IMR-90 (cell line): ENCODE measurements around the gene ARHGEF16. TPM values are rescaled to one million over a fixed set of nuclear protein-coding genes. Genes with fewer than 3 reads are reported as not detected.

Experiments used
- ATAC-seq: fragments of 200-7000 bp; cut with Tn5 transposase; 2 replicates; pipeline ENCODE4 v1.9.1; 2020; ENCODE audit warnings: low read depth, mild to moderate bottlenecking, moderate library complexity
- BruUV-seq: library from RNA; stranded (reverse); fragments of 400-500 nt; replicated peaks from 2 replicates; lab custom pipeline; 2021; lab: Mats Ljungman, UMichigan
- CTCF ChIA-PET: fragments of 300-600 bp; formaldehyde crosslinking; extraction: SDS; loops from one replicate; lab custom pipeline; 2021; ENCODE audit warnings: antibody characterized with exemption; lab: Yijun Ruan, JAX
- POLR2A ChIA-PET: fragments of 300-600 bp; sonication (Branson Sonifier 250); formaldehyde crosslinking; loops from one replicate; lab custom pipeline; 2022; ENCODE audit warnings: antibody characterized with exemption; ENCODE audit not compliant: unreplicated experiment; lab: Charles Lee
- DNase-seq: peaks from one replicate; pipeline ENCODE4 v3.0.0; 2013
- H2AFZ ChIP-seq: replicated peaks from 2 replicates; pipeline ENCODE3; 2013; ENCODE audit warnings: low read length, mild to moderate bottlenecking; ENCODE audit not compliant: poor library complexity
- H2AK5ac ChIP-seq: 2 replicates; pipeline ENCODE4 v1.6.1; 2013; ENCODE audit warnings: low read depth, low read length, inconsistent platforms
- H2AK9ac ChIP-seq: replicated peaks from 2 replicates; pipeline ENCODE3; 2013; ENCODE audit warnings: mild to moderate bottlenecking, low read depth, low read length, moderate library complexity; ENCODE audit not compliant: poor library complexity
- H2BK120ac ChIP-seq: 2 replicates; pipeline ENCODE4 v1.6.1; 2013; ENCODE audit warnings: low read depth, low read length, inconsistent platforms
- H2BK15ac ChIP-seq: 3 replicates; pipeline ENCODE4 v1.6.1; 2013; ENCODE audit warnings: low read depth, low read length, inconsistent platforms
- H2BK20ac ChIP-seq: 2 replicates; pipeline ENCODE4 v1.6.1; 2013; ENCODE audit warnings: low read depth, mild to moderate bottlenecking, inconsistent platforms, low read length, moderate library complexity
- H2BK5ac ChIP-seq: 2 replicates; pipeline ENCODE4 v1.6.1; 2013; ENCODE audit warnings: mild to moderate bottlenecking, low read depth, low read length, inconsistent platforms; ENCODE audit not compliant: poor library complexity, severe bottlenecking
- H3K14ac ChIP-seq: replicated peaks from 2 replicates; pipeline ENCODE4 v1.6.1; 2013; ENCODE audit warnings: low read depth, low read length, inconsistent platforms
- H3K18ac ChIP-seq: 2 replicates; pipeline ENCODE4 v1.6.1; 2013; ENCODE audit warnings: low read depth, low read length, control low read depth
- H3K23ac ChIP-seq: 2 replicates; pipeline ENCODE4 v1.6.1; 2013; ENCODE audit warnings: low read depth, low read length, inconsistent platforms
- H3K27ac ChIP-seq: 2 replicates; pipeline ENCODE4 v1.5.1; 2013; ENCODE audit warnings: mild to moderate bottlenecking, control low read depth, low read length; ENCODE audit not compliant: insufficient read depth
- H3K27me3 ChIP-seq: 2 replicates; pipeline ENCODE4 v1.6.1; 2013; ENCODE audit warnings: low read length; ENCODE audit not compliant: control insufficient read depth, insufficient read depth
- H3K36me3 ChIP-seq: 2 replicates; pipeline ENCODE4 v1.6.1; 2013; ENCODE audit warnings: low read length, mixed read lengths; ENCODE audit not compliant: control insufficient read depth, insufficient read depth
- H3K4ac ChIP-seq: 2 replicates; pipeline ENCODE4 v1.6.1; 2013; ENCODE audit warnings: low read depth, low read length, inconsistent platforms
- H3K4me1 ChIP-seq: 2 replicates; pipeline ENCODE4 v1.6.1; 2013; ENCODE audit warnings: low read length, mixed read lengths; ENCODE audit not compliant: control insufficient read depth, insufficient read depth
- H3K4me2 ChIP-seq: 2 replicates; pipeline ENCODE4 v1.6.1; 2013; ENCODE audit warnings: low read depth, mild to moderate bottlenecking, control low read depth, low read length, moderate library complexity
- H3K4me3 ChIP-seq: 2 replicates; pipeline ENCODE4 v1.5.1; 2013; ENCODE audit warnings: low read depth, mild to moderate bottlenecking, control low read depth, low read length, moderate library complexity; ENCODE audit not compliant: insufficient read depth
- H3K56ac ChIP-seq: 2 replicates; pipeline ENCODE4 v1.6.1; 2013; ENCODE audit warnings: low read length, inconsistent platforms; ENCODE audit not compliant: insufficient read depth; ENCODE audit errors: extremely low read depth
- H3K79me1 ChIP-seq, 2 experiments: 2 replicates each; pipeline ENCODE4 v1.6.1; 2013; ENCODE audit warnings: low read length in 2 of 2, inconsistent platforms in 1 of 2, low read depth in 1 of 2
- H3K9ac ChIP-seq: 2 replicates; pipeline ENCODE4 v1.6.1; 2013; ENCODE audit warnings: low read depth, low read length, control low read depth
- H3K9me1 ChIP-seq: 2 replicates; pipeline ENCODE4 v1.6.1; 2013; ENCODE audit warnings: low read length, inconsistent platforms; ENCODE audit not compliant: insufficient read depth
- H3K9me3 ChIP-seq: 2 replicates; pipeline ENCODE4 v1.6.1; 2013; ENCODE audit warnings: low read length; ENCODE audit not compliant: control insufficient read depth, insufficient read depth
- H4K20me1 ChIP-seq: 2 replicates; pipeline ENCODE4 v1.6.1; 2013; ENCODE audit warnings: low read length, inconsistent platforms; ENCODE audit not compliant: insufficient read depth
- H4K5ac ChIP-seq: 2 replicates; pipeline ENCODE4 v1.6.1; 2013; ENCODE audit warnings: mild to moderate bottlenecking, low read depth, low read length, control low read depth
- H4K8ac ChIP-seq, 2 experiments: 2 replicates each; pipeline ENCODE4 v1.6.1; 2013; ENCODE audit warnings: low read depth in 2 of 2, low read length in 2 of 2, control low read depth in 1 of 2, inconsistent platforms in 1 of 2
- H4K91ac ChIP-seq: 2 replicates; pipeline ENCODE4 v1.6.1; 2013; ENCODE audit warnings: low read depth, low read length, inconsistent platforms; ENCODE audit not compliant: insufficient read depth
- POLR2A ChIP-seq: IDR thresholded peaks from 2 replicates; pipeline ENCODE4 v1.6.1; 2012; ENCODE audit warnings: mild to moderate bottlenecking, low read depth, low read length
- USF2 ChIP-seq: fragments of 150-350 bp; IDR thresholded peaks from 2 replicates; pipeline ENCODE4 v1.6.1; 2017; ENCODE audit warnings: mild to moderate bottlenecking, antibody characterized with exemption, low read length, low read depth
- WGBS, 2 experiments: methylation state at CpG; one replicate each; pipeline versions ENCODE4 v1.1.5 to v1.1.7; 2013; ENCODE audit warnings: missing lambda C conversion rate in 2 of 2; ENCODE audit not compliant: insufficient read length in 1 of 2; ENCODE audit errors: extremely low coverage in 2 of 2; 5-methylcytosine and 5-hydroxymethylcytosine counted together
- dilution Hi-C: fragments of 300-500 bp; cut with HindIII; formaldehyde crosslinking; loops from one replicate; pipeline ENCODE4 v1.14.3; 2018; ENCODE audit warnings: low sequenced_read_pairs; ENCODE audit not compliant: unreplicated experiment
- in situ Hi-C: fragments of 300-500 bp; cut with MboI; formaldehyde crosslinking; loops from 3 replicates; pipeline ENCODE4 v1.14.3; 2019; ENCODE audit warnings: low sequenced_read_pairs, inconsistent platforms, mixed read lengths
- intact Hi-C: fragments of 100-400 bp; cut with micrococcal nuclease; formaldehyde crosslinking; loops from 2 replicates; pipeline ENCODE4 v1.10.0; 2022
- polyA plus RNA-seq, 3 experiments: library from polyadenylated mRNA; depleted of rRNA; stranded (reverse); fragments of >200 nt; gene quantifications; 2 replicates each; pipeline ENCODE4 v1.2.3, GENCODE V29; 2012; ENCODE audit warnings: low replicate concordance in 1 of 3
- total RNA-seq: library from RNA; depleted of rRNA; stranded (reverse); fragments of >200 nt; gene quantifications from 2 replicates; pipeline ENCODE4 v1.2.3, GENCODE V29; 2012

The ARHGEF16 gene
- total and polyA plus RNA-seq, 2 of the 4 experiments (the other 2 are of a cell fraction), result 0.18 to 0.39 TPM

GRCh38 chr1:3466366-3467075 is 12.1 kb downstream of the ARHGEF16 start:
- Histone ChIP-seq H2AFZ (no peak overlapping the region), H3K9ac (no peak overlapping the region), H4K5ac (no peak overlapping the region), H3K79me1 (no peaks in the 10 kb centered on the region), H4K91ac (no peak overlapping the region), H3K56ac (no peak overlapping the region), H2BK5ac (no peak overlapping the region), H3K9me3 (no peaks in the 10 kb centered on the region), H3K4me2 (no peak overlapping the region), H3K36me3 (no peaks in the 10 kb centered on the region), H3K18ac (no peak overlapping the region), H2AK9ac (no peak overlapping the region), H3K9me1 (no peaks in the 10 kb centered on the region), H3K27ac (no peak overlapping the region), H3K14ac (no peak overlapping the region), H2BK120ac (no peak overlapping the region), H3K27me3 (peaks cover 7% of the 10 kb centered on the region), H2BK20ac (no peak overlapping the region), H3K4me1 (peaks cover 2% of the 10 kb centered on the region), H3K4ac (no peak overlapping the region), H2AK5ac (no peak overlapping the region), H4K20me1 (no peaks in the 10 kb centered on the region; the same call in 1 of the 2 replicates), H2BK15ac (no peak overlapping the region), H3K23ac (no peak overlapping the region), H4K8ac (no peak overlapping the region), H3K4me3 (no peak overlapping the region)
- POLR2A ChIA-PET, result no interaction called here
- CTCF ChIA-PET, result no interaction called here
- BruUV-seq, result no TSS peak
- in situ Hi-C loops (no loop called here), intact Hi-C loops (no loop called here), dilution Hi-C loops (no loop called here)
- DNase-seq (no peak), ATAC-seq (no peak)
- 88% methylated on average over 5 of the region's 16 CpGs; no CpG with 5 or more reads in 1 of the 2 experiments for WGBS, 2 experiments
- no peak for TF ChIP-seq POLR2A
- no peak for TF ChIP-seq USF2
